NCI-H524 treated with DMSO at 0.1 percent for 48 hours (cell line): ENCODE data around the gene CACUL1.
"Not testable (repeated sequence)": the region's sequence is repeated elsewhere in the genome, so short reads cannot be mapped to it uniquely, and the experiment has no call there.

Experiments used
- DNase-seq: peaks from one replicate; lab custom pipeline; 2025; lab: John Stamatoyannopoulos, UW

The CACUL1 gene

GRCh38 chr10:118687472-118687871, 67.3 kb downstream of the CACUL1 start:
- no peak for DNase-seq

GRCh38 chr10:118682533-118682932, 72.2 kb downstream of the CACUL1 start:
- no peak for DNase-seq

- no peak for DNase-seq
Observed at GRCh38 chr10:118680197-118680596, 74.6 kb downstream of the CACUL1 start.

GRCh38 chr10:118674226-118674919, 80.4 kb downstream of the CACUL1 start:
- DNase-seq: no peak

- DNase-seq: no peak
Observed at GRCh38 chr10:118672766-118673715, 81.7 kb downstream of the CACUL1 start.

- no peak for DNase-seq
Observed at GRCh38 chr10:118672153-118672552, 82.6 kb downstream of the CACUL1 start.

GRCh38 chr10:118671221-118671620, 83.5 kb downstream of the CACUL1 start:
- DNase-seq: not testable (repeated sequence)

GRCh38 chr10:118670472-118671124, 84.2 kb downstream of the CACUL1 start:
- DNase-seq: no peak

GRCh38 chr10:118669835-118670234, 84.9 kb downstream of the CACUL1 start:
- DNase-seq: no peak

- no peak for DNase-seq
Observed at GRCh38 chr10:118669020-118669791, 85.6 kb downstream of the CACUL1 start.

GRCh38 chr10:118668228-118668952, 86.4 kb downstream of the CACUL1 start:
- no peak for DNase-seq

GRCh38 chr10:118667732-118668131, 87.0 kb downstream of the CACUL1 start:
- no peak for DNase-seq

- no peak for DNase-seq
Observed at GRCh38 chr10:118666350-118666749, 88.4 kb downstream of the CACUL1 start.

GRCh38 chr10:118664321-118664720, 90.4 kb downstream of the CACUL1 start:
- no peak for DNase-seq

GRCh38 chr10:118663176-118663575, 91.6 kb downstream of the CACUL1 start:
- DNase-seq: no peak

GRCh38 chr10:118662228-118663035, 92.3 kb downstream of the CACUL1 start:
- no peak for DNase-seq

GRCh38 chr10:118658762-118659161, 96.0 kb downstream of the CACUL1 start:
- no peak for DNase-seq

- DNase-seq: not testable (repeated sequence)
Observed at GRCh38 chr10:118658168-118658567, 96.6 kb downstream of the CACUL1 start.

GRCh38 chr10:118645294-118645693, 109.5 kb downstream of the CACUL1 start:
- not testable (repeated sequence) for DNase-seq

- no peak for DNase-seq
Observed at GRCh38 chr10:118642228-118642627, 112.5 kb downstream of the CACUL1 start.
